Ectodermal cell (in vitro differentiated cells): Measurements from ENCODE around the gene C14orf132.

ENCODE experiments used
- H3K27ac ChIP-seq: 2 replicates; pipeline ENCODE4 v1.7.0; 2013; ENCODE audit warnings: mild to moderate bottlenecking, low read depth, low read length; ENCODE audit not compliant: insufficient read depth, poor library complexity, severe bottlenecking
- H3K27me3 ChIP-seq: 2 replicates; pipeline ENCODE4 v1.7.0; 2013; ENCODE audit warnings: mild to moderate bottlenecking, low read length; ENCODE audit not compliant: insufficient read depth, control insufficient read depth, poor library complexity, severe bottlenecking
- H3K36me3 ChIP-seq: one replicate; pipeline ENCODE4 v1.7.0; 2013; ENCODE audit warnings: low read length; ENCODE audit not compliant: control insufficient read depth, insufficient read depth
- H3K4me1 ChIP-seq: one replicate; pipeline ENCODE4 v1.7.0; 2013; ENCODE audit warnings: low read length; ENCODE audit not compliant: control insufficient read depth, insufficient read depth
- H3K4me3 ChIP-seq: 2 replicates; pipeline ENCODE4 v1.7.0; 2013; ENCODE audit warnings: low read depth, low read length, control low read depth; ENCODE audit not compliant: insufficient read depth
- H3K9me3 ChIP-seq: 2 replicates; pipeline ENCODE4 v1.7.0; 2013; ENCODE audit warnings: mild to moderate bottlenecking, low read length, moderate library complexity; ENCODE audit not compliant: control insufficient read depth
- WGBS, 2 experiments: methylation state at CpG; one replicate each; pipeline ENCODE4 v1.1.7; 2013; ENCODE audit warnings: missing lambda C conversion rate in 2 of 2; 5-methylcytosine and 5-hydroxymethylcytosine counted together

Gene C14orf132

DNA sequence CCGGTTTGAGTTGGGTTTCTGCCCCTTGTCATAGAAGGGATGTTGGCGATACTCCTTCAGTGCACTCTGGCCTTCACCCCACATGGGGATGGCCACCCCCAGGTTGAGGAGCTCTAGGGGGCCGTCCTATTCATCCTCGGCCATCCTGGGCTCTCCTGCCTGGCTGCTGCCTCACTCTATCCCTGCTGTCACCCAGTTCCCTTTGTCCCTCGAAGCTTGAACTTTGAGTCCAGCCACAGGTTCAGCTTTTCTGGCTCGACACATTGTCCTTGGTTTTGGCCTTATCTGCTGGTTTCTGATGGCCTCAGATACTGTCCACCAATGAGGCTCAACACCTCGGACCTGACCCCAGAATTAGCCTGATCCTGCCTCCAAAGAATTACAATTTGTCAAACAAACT lies 58.6 kb downstream of the C14orf132 start:
- H3K4me1 ChIP-seq: peaks cover 10% of the 10 kb centered on the region
- no peak overlapping the region for H3K4me3 ChIP-seq
- H3K27me3 ChIP-seq: no peaks in the 10 kb centered on the region
- H3K36me3 ChIP-seq: no peaks in the 10 kb centered on the region
- H3K9me3 ChIP-seq: no peaks in the 10 kb centered on the region
- 88 to 89% methylated on average over 7 of the region's 7 CpGs for WGBS, 2 experiments
- H3K27ac ChIP-seq: no peak overlapping the region

DNA sequence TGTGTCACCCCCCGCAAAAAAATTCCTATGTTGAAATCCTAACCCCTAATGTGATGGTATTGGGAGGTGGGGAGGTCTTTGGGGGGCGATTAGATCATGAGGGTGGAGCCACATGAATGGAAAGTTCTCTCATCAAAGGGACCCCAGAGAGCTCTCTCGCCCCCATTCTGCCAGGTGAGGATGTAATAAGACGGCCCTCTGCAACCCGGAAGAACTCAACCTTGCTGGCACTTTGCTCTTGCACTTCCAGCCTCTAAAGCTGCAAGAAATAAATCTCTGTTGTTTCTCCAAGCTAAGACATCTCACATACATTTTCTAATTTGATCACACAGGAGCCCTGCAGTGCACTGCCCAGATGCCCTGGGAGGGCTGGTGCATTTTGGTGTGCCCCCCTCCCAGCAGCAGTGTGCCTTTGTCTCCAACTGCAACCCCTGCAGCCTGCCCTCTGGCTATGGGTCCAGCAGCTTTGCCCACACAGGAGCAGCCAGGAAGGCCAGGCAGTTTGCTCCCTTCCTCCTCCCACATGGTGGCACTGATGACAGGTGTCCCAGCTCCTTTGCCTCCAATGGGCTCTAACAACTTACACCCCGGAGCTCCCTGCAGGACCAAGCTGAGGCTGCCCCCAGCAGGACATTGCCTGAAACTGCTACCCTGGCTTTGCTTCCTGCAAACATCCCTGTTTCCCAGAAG lies 59.3 kb downstream of the C14orf132 start:
- 59 to 65% methylated on average over 6 of the region's 6 CpGs for WGBS, 2 experiments
- Histone ChIP-seq H3K4me1 (peaks cover 10% of the 10 kb centered on the region), H3K27me3 (no peaks in the 10 kb centered on the region)

DNA sequence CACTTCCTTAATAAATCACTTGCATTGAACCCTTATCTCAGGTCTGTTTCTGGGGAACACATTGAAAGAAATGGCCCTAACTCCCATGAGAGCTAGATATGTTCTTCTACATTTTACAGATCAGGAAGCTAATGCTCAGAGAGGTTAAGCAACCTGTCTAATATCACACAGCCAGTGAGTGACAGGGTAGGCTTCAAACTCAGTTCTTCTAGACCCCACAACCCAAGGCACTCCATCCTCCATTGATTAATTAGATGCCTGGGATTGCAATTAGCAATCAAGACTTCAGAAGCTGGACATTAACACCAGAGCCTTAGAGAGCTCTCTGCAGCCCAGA lies 59.8 kb downstream of the C14orf132 start:
- no peak overlapping the region for H3K4me3 ChIP-seq

More for the DNA sequence above, 59.3 kb downstream of the C14orf132 start:
- Histone ChIP-seq H3K27ac (no peak overlapping the region), H3K36me3 (no peaks in the 10 kb centered on the region), H3K4me3 (no peak overlapping the region), H3K9me3 (no peaks in the 10 kb centered on the region)

DNA sequence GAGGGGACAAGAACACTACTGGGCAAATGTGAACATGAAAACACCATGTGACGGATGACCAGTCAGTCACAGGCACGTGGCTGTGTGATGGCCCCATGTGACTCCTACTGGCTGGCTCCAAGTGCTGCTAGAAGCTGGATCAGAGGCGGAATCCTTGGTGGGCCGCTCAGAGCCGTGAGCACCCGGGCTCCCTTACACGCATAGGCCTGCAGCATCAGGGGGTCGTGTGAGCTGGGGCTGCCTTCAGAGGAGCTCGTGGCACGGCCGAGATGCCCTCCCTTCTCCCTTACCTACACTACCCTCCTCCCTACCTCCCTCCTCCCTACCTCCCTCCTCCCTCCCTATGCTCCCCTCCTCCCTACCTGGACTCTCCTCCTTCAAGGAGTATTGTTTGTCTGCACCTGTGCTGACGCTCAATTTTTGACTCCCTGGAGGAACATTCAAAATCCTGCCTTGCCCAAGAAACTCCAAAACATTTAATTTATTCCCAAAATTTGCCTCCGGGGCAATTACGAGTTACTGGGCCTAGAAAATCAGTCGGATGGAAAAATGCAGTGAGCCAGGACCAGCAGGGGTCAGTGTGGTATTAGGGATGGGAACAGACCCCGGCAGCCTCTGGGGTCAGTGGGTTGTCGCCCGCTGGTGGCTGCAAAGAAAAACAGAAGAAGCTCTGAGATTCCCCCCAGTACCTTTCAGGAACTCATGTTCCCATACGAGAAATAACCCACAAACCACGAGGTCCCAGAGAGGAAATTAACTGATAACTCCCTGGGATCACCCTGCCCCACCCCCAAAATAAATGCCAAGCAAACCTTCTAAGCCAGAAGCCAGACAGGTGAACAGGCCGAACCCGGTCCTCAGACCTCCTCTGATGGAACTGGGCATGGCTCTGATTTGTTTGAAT lies 61.3 kb downstream of the C14orf132 start:
- H3K4me1 ChIP-seq: peaks cover 7% of the 10 kb centered on the region
- 41 to 42% methylated on average over 22 of the region's 22 CpGs for WGBS, 2 experiments

More for the DNA sequence above, 59.8 kb downstream of the C14orf132 start:
- Histone ChIP-seq H3K36me3 (no peaks in the 10 kb centered on the region), H3K4me1 (peaks cover 10% of the 10 kb centered on the region), H3K27ac (no peak overlapping the region), H3K27me3 (no peaks in the 10 kb centered on the region), H3K9me3 (no peaks in the 10 kb centered on the region)

DNA sequence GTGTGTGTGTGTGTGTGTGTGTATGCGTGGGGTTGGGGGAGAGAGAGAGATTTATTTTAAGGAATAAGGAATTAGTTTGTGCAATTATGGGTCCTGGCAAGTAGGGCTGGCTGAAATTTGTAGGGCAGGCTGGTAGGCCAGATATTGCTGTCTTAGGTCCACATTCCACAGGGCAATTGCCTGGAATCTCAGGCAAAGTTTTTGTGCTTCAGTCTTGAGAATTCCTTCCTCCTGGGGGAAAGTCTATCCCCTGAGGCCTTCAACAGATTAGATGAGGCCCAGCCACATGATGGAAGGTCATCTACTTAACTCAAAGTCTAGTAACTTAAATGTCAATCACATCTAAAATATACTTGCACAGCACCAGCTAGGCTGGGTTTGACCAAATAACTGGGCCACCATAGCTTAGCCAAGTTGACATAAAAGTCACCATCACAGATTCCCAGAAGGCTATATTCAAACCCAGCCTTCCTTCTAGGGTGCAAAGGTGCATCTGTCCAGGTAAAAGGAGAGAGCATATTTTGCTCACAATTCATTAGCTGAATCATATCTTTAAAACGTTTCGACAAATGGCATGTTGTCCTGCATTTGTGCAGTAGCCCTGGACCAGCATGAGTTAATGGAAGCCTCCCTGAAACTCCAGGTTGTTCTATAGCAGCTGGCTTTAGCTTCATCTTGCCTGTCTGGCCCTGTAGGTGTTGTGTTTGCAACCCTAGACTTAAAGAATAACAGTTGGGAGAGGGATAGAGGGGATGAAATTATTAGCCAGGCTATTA lies 63.1 kb downstream of the C14orf132 start:
- Histone ChIP-seq H3K27me3 (no peaks in the 10 kb centered on the region), H3K4me1 (no peaks in the 10 kb centered on the region), H3K27ac (no peak overlapping the region), H3K9me3 (no peaks in the 10 kb centered on the region), H3K36me3 (no peaks in the 10 kb centered on the region), H3K4me3 (no peak overlapping the region)
- WGBS, 2 experiments: 77 to 81% methylated on average over 3 of the region's 3 CpGs

More for the DNA sequence above, 61.3 kb downstream of the C14orf132 start:
- Histone ChIP-seq H3K4me3 (no peak overlapping the region), H3K36me3 (no peaks in the 10 kb centered on the region), H3K27ac (no peak overlapping the region), H3K9me3 (no peaks in the 10 kb centered on the region), H3K27me3 (no peaks in the 10 kb centered on the region)

DNA sequence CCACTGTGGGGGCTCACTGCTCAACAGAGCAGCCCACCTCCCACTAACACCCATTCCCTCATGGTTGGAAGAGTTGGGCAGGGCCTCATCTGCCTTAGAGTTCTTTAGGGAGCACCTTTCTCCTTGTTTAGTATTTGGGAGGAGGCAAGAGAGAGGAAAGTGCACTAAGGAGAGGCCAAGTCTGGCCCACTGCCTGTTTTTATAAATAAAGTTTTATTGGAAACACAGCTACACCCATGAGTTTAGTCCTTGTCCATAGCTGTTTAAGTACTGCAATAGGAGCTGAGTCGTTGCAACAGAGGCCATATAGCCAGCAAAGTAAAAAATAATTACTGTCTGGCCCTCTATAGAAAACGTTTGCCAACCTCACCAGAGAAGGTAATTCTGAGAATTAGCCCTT lies 63.9 kb downstream of the C14orf132 start:
- no peaks in the 10 kb centered on the region for H3K4me1 ChIP-seq
- no peak overlapping the region for H3K4me3 ChIP-seq
- 83 to 91% methylated on average over 2 of the region's 2 CpGs for WGBS, 2 experiments

DNA sequence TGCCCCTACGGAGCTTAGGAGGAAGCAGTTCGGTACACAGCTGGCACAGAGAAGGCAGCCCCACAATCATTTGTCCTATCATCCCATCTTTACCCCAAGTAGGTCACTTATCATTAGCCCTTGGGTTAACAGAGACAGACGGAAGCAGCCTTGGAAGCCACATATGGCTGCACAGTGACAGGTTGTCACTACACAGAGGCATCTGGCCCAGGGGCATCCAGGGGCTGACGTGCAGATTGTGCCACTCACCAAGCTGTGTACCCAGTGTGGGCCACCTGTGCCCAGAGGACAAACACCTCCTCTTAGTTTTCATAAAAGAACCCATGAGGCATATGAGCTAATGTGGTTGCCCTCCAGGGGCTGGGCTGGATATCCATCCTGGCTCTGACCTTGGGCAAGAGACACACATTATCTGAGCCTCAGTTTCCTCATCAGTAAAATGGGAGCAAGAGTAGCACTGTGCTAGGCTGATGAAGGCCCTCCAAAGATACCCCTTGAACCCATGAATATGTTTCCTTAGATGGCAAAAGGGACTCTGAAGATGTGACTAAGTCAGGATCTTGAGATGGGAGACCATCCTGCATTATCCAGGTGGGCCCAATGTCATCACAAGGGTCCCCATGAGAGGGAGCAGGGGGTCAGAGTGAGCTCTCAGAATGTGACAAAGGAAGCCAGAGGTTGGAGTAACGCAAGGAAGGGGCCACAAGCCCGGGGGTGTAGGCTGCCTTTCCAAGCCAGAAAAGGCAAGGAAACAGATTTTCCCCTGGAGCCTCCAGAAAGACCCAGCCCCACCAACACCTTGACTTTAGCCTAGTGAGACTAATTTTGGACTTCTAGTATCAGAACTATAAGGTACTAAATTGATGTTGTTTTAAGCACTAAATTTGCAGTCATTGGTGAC lies 64.6 kb downstream of the C14orf132 start:
- Histone ChIP-seq H3K27me3 (no peaks in the 10 kb centered on the region), H3K4me1 (no peaks in the 10 kb centered on the region), H3K4me3 (no peak overlapping the region), H3K36me3 (no peaks in the 10 kb centered on the region), H3K27ac (no peak overlapping the region), H3K9me3 (no peaks in the 10 kb centered on the region)
- 92 to 93% methylated on average over 6 of the region's 6 CpGs for WGBS, 2 experiments

More for the DNA sequence above, 63.9 kb downstream of the C14orf132 start:
- H3K9me3 ChIP-seq: no peaks in the 10 kb centered on the region
- H3K27me3 ChIP-seq: no peaks in the 10 kb centered on the region
- H3K36me3 ChIP-seq: no peaks in the 10 kb centered on the region
- no peak overlapping the region for H3K27ac ChIP-seq

DNA sequence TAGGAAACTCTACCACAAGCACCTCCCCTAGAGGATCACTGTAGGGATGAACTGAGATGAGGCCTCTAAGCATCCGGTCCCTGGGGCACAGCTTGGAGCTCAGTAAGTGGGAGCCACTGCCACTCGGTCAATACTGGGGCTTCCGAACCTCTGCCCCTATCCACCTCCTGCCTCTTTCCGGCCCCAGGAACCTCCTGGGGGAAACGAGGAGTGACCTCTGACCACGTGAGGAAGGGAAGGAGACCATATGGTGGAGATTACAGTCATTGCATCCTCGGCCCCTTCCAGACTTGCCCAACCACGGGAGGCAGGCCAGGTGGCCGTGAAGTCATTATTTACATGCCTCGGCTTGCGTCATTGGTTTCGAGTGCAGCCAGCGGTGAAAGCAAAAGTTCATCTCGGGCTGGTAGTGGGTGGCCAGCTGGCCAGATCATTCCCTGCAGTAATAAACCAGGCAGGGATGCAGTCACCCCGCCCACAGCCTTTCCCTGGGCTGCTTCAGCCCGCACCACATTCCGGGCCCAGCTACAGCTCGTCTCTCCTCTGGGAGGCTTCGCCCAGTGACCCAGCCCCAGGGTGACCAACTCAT lies 65.4 kb downstream of the C14orf132 start:
- 92 to 93% methylated on average over 19 of the region's 19 CpGs for WGBS, 2 experiments
- Histone ChIP-seq H3K4me3 (no peak overlapping the region), H3K4me1 (no peaks in the 10 kb centered on the region), H3K27ac (no peak overlapping the region), H3K9me3 (no peaks in the 10 kb centered on the region), H3K27me3 (no peaks in the 10 kb centered on the region), H3K36me3 (no peaks in the 10 kb centered on the region)
